Aorta (tissue), 5 donors: ENCODE measurements around the gene ESPNL. TPM values are rescaled to one million over a fixed set of nuclear protein-coding genes. Genes with fewer than 3 reads are reported as not detected.

Experiments
- ATAC-seq: fragments of 200-7000 bp; cut with Tn5 transposase; one replicate; pipeline ENCODE4 v1.9.1; 2022; ENCODE audit warnings: moderate library complexity; ENCODE audit not compliant: low FRiP score
- DNase-seq, 2 donors: peaks; one replicate each; pipeline ENCODE4 v3.0.0-alpha.2; 2020
- H3K27ac ChIP-seq, 2 donors: one replicate each; pipeline ENCODE4 v1.5.1; 2013; ENCODE audit warnings: low read length in 2 of 2, mild to moderate bottlenecking in 2 of 2, moderate library complexity in 2 of 2, control low read depth in 1 of 2, inconsistent platforms in 1 of 2, low read depth in 1 of 2
- H3K27me3 ChIP-seq, 2 donors: one replicate each; pipeline ENCODE4 v1.6.1; 2013; ENCODE audit warnings: control low read depth in 1 of 2, low read length in 1 of 2, mild to moderate bottlenecking in 1 of 2, moderate library complexity in 1 of 2; ENCODE audit not compliant: insufficient read depth in 2 of 2, control insufficient read depth in 1 of 2
- H3K36me3 ChIP-seq, 2 donors: one replicate each; pipeline ENCODE4 v1.6.1; 2013; ENCODE audit warnings: control low read depth in 1 of 2, low read length in 1 of 2, mild to moderate bottlenecking in 1 of 2; ENCODE audit not compliant: insufficient read depth in 2 of 2, control insufficient read depth in 1 of 2
- H3K4me1 ChIP-seq, 2 donors: one replicate each; pipeline ENCODE4 v1.6.1; 2013; ENCODE audit warnings: low read length in 2 of 2, control low read depth in 1 of 2, mild to moderate bottlenecking in 1 of 2, moderate library complexity in 1 of 2; ENCODE audit not compliant: insufficient read depth in 2 of 2, control insufficient read depth in 1 of 2
- H3K4me3 ChIP-seq, 2 donors: one replicate each; pipeline ENCODE4 v1.5.1; 2013; ENCODE audit warnings: low read length in 2 of 2, control low read depth in 1 of 2, mild to moderate bottlenecking in 1 of 2
- H3K9me3 ChIP-seq: one replicate; pipeline ENCODE4 v1.6.1; 2013; ENCODE audit warnings: mild to moderate bottlenecking, low read length; ENCODE audit not compliant: control insufficient read depth
- WGBS, 2 donors: extraction: QIAGEN DNeasy Blood & Tissue Kit; methylation state at CpG; one replicate each; pipeline ENCODE4 v1.1.7; 2013; 5-methylcytosine and 5-hydroxymethylcytosine counted together
- intact Hi-C, 2 donors: fragments of 100-400 bp; cut with DNase I; formaldehyde crosslinking; loops; one replicate each; pipeline versions ENCODE4 v1.14.2 to v1.15.0; 2022
- polyA plus RNA-seq, 2 donors: library from polyadenylated mRNA; stranded (reverse); fragments of 200-250 nt; gene quantifications; one replicate each; pipeline ENCODE4 v1.2.3, GENCODE V29; 2013
- total RNA-seq, 2 donors: library from RNA; stranded (reverse); fragmentation: NEBNext Ultra II Directional; extraction: Animal tissue kit (Norgen Biotek cat#: 25700); gene quantifications; one replicate each; pipeline ENCODE4 v1.2.1, GENCODE V29; 2021
- donor health status: healthy with polysubstance abuse.
- donor health status: Bipolar disorder and iron deficiency.
- donor health status: DM: no; HTN: no; CAD: no.
- donor health status: DM: no; HTN: no; CAD: no.
- donor health status: DM: yes; HTN: yes; CAD: no.

Gene ESPNL
- total and polyA plus RNA-seq, 4 donors: 0.20 TPM; not detected in 3

DNA sequence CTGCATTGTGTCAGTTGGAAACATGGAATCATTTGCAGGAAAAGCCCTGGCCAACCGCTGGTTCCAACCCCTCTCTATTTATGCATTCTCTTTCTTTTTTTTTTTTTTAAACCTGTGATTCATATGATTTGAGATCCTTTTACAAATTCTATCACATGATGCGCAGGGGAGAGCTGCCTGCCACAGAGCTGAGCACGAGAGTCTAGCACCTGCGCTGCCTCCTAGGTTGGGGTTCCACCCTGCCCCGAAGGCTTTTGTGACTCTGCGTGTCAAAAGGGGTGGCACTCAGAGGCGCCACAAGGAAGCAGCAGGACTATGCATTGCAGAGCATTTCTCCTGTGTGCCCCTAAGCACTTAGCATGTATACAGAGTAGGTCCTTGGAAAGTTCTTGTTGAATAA lies 17.3 kb upstream of the ESPNL start:
- no peak for ATAC-seq
- no peaks in the 10 kb centered on the region for H3K9me3 ChIP-seq
- no peaks in the 10 kb centered on the region for H3K4me1 ChIP-seq
- H3K27ac ChIP-seq: no peak overlapping the region
- WGBS, 2 donors: 88 to 94% methylated on average over 7 of the region's 7 CpGs
- no peak for DNase-seq
- H3K27me3 ChIP-seq: no peaks in the 10 kb centered on the region
- intact Hi-C loops: no loop called here
- no peak overlapping the region for H3K4me3 ChIP-seq
- H3K36me3 ChIP-seq: peaks cover 0 to 3% of the 10 kb centered on the region in 2 donors

DNA sequence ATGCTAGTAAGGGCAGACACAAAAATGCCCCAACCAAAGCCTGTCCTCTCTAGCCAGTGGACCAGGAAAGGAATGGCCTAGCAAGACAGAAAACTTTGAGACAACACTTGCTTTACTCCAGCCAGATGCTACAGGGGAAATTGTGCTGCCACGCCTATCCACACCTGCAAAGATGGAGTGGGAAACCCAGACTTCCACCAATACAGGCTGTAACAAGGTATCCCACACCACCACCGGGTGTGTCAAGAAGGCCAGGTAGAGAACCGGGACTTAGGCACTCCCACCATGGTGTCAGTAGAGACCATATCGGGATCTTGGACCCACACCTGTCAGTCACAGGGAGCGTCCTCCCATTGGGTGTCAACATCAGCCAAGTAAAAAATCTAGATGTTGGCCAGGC lies 16.2 kb upstream of the ESPNL start:
- Histone ChIP-seq H3K27me3 (no peaks in the 10 kb centered on the region), H3K27ac (no peak overlapping the region), H3K4me3 (no peak overlapping the region), H3K9me3 (no peaks in the 10 kb centered on the region), H3K4me1 (no peaks in the 10 kb centered on the region), H3K36me3 (peaks cover 0 to 3% of the 10 kb centered on the region in 2 donors)
- intact Hi-C loops: no loop called here
- 87 to 98% methylated on average over 5 of the region's 5 CpGs for WGBS, 2 donors
- DNase-seq (no peak), ATAC-seq (no peak)

DNA sequence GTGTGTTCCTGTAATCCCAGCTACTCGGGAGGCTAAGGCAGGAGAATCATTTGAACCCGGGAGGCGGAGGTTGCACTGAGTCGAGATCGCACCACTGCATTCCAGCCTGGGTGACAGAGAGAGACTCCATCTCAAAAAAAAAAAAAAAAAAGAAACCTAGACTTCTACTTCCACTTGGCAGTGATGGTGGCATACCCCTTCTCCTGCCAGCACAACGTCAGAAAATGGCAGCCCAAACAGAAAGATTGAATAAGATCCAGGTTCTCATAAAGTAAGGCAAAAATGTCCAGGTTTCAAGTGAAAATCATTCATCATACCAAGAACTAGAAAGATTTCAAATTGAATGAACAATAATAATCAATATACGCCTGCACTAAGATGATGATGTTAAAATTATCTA lies 15.4 kb upstream of the ESPNL start:
- 52 to 54% methylated on average over 7 of the region's 7 CpGs for WGBS, 2 donors
- Histone ChIP-seq H3K9me3 (no peaks in the 10 kb centered on the region), H3K4me3 (no peak overlapping the region), H3K36me3 (peaks cover 0 to 3% of the 10 kb centered on the region in 2 donors), H3K27ac (no peak overlapping the region), H3K4me1 (no peaks in the 10 kb centered on the region), H3K27me3 (no peaks in the 10 kb centered on the region)
- intact Hi-C loops: no loop called here
- ATAC-seq (no peak), DNase-seq (no peak)

DNA sequence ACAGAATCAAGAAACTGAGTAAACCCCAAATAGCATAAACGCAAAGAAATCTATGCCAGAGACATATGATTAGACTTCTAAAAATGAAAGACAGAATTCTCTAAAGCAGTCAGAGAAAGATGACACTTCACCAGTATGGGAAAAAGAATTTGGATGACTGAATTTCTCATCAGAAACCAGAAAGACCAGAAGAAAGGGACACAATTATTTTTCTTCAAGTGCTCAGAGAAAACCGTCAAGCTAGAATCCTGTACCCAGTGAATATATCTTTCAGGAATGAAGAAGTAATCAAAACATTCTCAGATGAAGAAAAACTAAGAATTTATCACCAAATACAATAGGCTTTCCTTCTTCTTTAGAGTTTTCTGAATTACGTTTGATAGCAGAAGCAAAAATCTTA lies 14.2 kb upstream of the ESPNL start:
- Histone ChIP-seq H3K27ac (no peak overlapping the region), H3K4me1 (no peaks in the 10 kb centered on the region), H3K9me3 (no peaks in the 10 kb centered on the region), H3K36me3 (peaks cover 0 to 3% of the 10 kb centered on the region in 2 donors), H3K4me3 (no peak overlapping the region), H3K27me3 (no peaks in the 10 kb centered on the region)
- ATAC-seq (no peak), DNase-seq (no peak)
- intact Hi-C loops: no loop called here
- WGBS, 2 donors: 92 to 95% methylated on average over 3 of the region's 3 CpGs

DNA sequence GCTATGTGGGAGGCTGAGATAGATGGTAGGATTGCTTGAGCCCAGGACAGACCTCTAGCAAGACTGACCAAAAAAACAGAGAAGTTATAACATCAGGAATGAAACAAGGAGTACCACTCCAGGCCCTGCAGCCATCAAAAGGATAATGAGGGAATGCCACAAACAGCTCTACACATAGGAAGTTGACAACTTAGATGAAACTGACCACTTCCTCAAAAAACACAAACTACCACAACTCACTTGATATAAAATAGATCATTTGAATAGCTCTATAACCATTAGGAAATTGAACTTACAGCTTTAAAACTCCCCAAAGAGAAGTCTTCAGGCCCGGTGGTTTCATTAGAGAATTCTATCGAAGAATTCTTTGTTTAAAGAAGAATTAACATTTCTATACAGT lies 12.9 kb upstream of the ESPNL start:
- DNase-seq (no peak), ATAC-seq (no peak)
- Histone ChIP-seq H3K4me3 (no peak overlapping the region), H3K9me3 (no peaks in the 10 kb centered on the region), H3K4me1 (no peaks in the 10 kb centered on the region), H3K36me3 (peaks cover 0 to 1% of the 10 kb centered on the region in 2 donors), H3K27me3 (no peaks in the 10 kb centered on the region), H3K27ac (no peak overlapping the region)
- intact Hi-C loops: no loop called here
- 89 to 92% methylated on average over 2 of the region's 2 CpGs for WGBS, 2 donors

DNA sequence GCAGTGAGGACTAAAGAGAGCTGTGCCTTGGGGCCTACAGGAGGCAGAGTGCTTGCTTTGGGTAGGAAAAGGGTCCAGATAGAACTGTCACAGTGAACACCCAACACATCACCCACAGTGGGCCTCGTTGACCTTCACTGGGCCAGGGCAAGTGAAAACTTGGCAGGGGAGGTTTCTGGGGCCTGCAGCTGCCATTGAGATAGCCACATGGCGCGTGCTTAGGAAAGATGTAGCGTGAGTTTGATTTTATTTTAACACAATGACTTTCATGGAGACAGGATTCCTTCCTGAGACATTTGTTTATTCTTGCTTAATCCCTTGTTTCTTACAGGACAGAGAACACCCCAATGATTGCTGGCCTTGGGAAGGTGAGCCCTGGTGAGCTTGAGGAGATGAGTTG lies 9.3 kb upstream of the ESPNL start:
- WGBS, 2 donors: 96 to 97% methylated on average over 4 of the region's 4 CpGs
- no peak for ATAC-seq
- intact Hi-C loops: no loop called here
- H3K36me3 ChIP-seq: no peaks in the 10 kb centered on the region
- no peaks in the 10 kb centered on the region for H3K9me3 ChIP-seq
- no peak for DNase-seq
- no peak overlapping the region for H3K27ac ChIP-seq
- H3K4me1 ChIP-seq: no peaks in the 10 kb centered on the region
- no peaks in the 10 kb centered on the region for H3K27me3 ChIP-seq
- no peak overlapping the region for H3K4me3 ChIP-seq

DNA sequence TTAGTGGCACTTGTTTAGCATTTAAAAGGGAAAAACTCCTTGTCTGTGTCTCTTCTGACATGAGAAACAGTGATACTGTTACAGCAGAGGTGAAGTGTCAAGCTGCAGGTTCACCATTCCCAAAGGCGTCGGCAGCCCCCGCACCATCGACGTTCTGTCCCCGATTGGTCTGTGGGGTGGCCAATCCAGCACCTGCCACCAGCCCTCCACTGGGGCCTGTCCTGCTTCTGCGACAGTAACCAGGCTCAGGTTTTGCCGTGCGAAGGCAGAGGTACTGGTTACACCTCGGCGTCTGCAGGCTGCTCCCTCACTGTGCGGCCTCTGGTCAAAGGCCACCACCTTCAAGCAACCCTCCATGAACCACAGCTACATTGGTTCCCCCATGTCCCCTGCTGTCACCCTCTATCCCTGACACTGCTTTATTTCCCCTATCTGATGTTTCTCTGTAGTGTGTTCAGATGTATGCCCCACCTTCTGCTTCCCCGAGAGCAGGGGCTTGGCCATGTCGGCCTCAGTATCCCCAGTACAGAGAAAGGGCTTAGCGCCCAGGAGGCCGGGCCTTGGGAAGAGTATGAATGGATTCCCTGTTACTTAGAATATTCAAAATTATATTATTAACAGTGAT lies 8.6 kb upstream of the ESPNL start:
- Histone ChIP-seq H3K4me3 (no peak overlapping the region), H3K9me3 (no peaks in the 10 kb centered on the region), H3K4me1 (no peaks in the 10 kb centered on the region), H3K27me3 (no peaks in the 10 kb centered on the region), H3K27ac (no peak overlapping the region), H3K36me3 (no peaks in the 10 kb centered on the region)
- WGBS, 2 donors: 95% methylated on average over 16 of the region's 16 CpGs
- intact Hi-C loops: no loop called here
- no peak for ATAC-seq
- no peak for DNase-seq

DNA sequence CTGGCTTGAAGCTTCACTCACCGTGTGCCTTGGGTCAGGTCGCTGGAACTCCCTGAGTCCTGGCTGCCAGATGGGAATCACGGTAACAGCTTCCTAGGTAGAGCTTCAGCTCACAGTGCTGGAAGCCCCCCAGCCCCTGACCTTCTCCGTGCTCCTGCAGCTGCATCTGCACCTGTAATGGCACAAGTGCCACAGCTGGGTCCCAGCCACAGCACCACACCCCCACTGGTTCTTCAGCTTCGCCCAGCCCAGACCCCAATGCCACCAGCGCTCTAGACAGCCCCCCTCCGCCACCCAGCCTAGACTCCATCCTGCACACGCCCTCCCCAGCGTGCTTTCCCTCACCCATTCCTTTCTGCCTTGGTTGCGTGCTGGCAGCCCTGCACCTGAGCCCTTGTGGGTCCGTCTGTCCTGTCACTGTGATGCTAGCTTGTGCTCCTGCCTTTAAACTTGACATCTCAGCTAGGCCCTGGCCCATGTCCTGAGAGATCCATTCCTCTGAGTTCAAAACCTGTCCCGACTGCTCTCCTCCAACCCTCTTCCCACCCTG lies 7.6 kb upstream of the ESPNL start:
- DNase-seq: no peak
- H3K27ac ChIP-seq: no peak overlapping the region
- no peaks in the 10 kb centered on the region for H3K27me3 ChIP-seq
- WGBS, 2 donors: 96 to 99% methylated on average over 12 of the region's 12 CpGs
- H3K4me3 ChIP-seq: no peak overlapping the region
- H3K4me1 ChIP-seq: no peaks in the 10 kb centered on the region
- no peak for ATAC-seq
- intact Hi-C loops: no loop called here
- no peaks in the 10 kb centered on the region for H3K9me3 ChIP-seq
- no peaks in the 10 kb centered on the region for H3K36me3 ChIP-seq
